Suppressor macrophage (primary cell): ENCODE measurements around the gene B4GALT3.
A peak's percentile ranks its signal among the peaks of the same experiment; 100 is the strongest.

Source experiments
- DNase-seq, 4 experiments: peaks; one replicate each; pipeline ENCODE4 v3.0.0-alpha.2; 2020 to 2022

The B4GALT3 gene

DNA sequence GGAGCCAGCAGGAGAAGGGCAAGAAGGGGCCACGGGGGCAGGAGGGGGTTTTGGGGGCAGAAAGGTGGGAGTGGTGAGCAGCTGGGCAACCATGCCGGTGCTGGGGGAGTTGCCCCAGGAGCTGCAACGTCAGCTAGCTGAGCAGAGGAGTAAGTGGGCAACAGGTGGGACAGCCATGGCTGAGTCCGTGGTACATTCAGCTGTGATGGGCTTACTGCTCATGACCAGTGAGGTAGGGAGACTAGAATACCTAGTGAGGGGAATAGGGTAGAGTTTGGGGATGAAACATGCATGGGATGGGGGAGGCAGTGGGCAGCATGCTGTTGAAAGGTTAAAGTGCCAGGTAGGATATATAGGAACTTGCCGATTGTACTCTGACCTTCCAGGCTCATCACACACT, 15.7 kb downstream of the B4GALT3 start:
- no peak for DNase-seq

DNA sequence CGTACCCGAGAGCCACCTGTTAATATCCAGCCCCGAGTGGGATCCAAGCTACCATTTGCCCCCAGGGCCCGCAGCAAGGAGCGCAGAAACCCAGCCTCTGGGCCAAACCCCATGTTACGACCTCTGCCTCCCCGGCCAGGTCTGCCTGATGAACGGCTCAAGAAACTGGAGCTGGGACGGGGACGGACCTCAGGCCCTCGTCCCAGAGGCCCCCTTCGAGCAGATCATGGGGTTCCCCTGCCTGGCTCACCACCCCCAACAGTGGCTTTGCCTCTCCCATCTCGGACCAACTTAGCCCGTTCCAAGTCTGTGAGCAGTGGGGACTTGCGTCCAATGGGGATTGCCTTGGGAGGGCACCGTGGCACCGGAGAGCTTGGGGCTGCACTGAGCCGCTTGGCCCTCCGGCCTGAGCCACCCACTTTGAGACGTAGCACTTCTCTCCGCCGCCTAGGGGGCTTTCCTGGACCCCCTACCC, 16.6 kb downstream of the B4GALT3 start:
- no peak for DNase-seq

DNA sequence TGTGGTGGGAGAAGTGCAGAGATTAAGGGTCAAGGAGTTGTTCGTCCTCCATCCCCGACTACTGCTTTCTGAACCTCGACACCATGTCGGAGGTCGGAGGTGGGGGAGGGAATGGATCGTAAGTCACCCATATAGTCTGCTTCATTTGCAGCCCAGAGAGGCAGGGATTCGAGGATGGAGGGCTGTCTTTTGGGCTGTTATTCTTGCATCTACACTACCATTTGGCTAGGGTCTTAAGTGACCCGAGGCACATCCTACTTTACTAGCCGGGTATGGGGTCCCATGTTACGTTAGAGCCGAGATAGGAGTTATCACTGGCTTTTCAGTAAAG, 17.4 kb downstream of the B4GALT3 start:
- DNase-seq, result no peak

DNA sequence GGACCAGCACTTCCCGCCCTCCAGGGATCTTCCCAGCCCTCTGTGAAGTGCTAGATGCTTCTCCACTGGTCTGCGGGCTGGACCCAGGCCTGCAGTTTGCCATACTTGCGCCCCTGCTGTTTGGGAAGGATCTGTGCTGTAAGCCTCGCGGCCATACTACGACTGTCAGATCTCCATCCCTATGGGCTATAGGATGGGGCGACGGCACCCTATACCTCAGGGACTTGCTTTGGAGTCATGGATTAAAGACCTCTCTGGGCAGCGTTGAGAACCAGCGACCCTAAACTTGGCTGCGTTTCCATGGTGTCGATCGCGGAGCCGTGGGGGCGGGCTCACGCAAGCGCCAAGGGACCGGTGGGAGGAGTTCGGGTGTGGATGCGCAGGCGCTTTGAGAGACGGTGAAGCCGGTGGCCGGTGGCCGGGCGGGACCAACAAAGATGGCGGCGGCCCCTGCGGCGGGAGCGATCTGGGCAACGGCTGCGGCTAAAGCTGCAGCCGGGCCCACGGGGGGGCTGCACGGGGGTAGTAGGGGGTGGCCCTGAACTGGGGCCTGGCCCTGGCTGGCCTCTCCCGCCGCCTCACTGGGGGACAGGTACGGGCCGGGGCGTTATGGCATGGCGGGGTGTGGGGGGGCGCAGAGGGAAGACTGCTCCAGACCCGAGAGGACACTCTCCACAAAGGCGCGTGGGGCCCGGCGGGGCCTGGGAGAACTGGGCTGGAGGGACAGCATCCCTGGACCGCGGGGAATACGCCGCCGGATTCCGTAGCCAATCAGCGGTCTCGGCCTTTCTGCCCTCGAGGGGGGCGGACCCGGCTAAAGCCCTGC, 18.0 kb downstream of the B4GALT3 start, which contains the start of gene USP21:
TSS of gene USP21 (plus strand) at position 414 of the 826 bp plus-strand sequence. CDS start 1,141 bp downstream, outside the sequence.
- peak; percentile 91 to 97 (median 94) for DNase-seq

DNA sequence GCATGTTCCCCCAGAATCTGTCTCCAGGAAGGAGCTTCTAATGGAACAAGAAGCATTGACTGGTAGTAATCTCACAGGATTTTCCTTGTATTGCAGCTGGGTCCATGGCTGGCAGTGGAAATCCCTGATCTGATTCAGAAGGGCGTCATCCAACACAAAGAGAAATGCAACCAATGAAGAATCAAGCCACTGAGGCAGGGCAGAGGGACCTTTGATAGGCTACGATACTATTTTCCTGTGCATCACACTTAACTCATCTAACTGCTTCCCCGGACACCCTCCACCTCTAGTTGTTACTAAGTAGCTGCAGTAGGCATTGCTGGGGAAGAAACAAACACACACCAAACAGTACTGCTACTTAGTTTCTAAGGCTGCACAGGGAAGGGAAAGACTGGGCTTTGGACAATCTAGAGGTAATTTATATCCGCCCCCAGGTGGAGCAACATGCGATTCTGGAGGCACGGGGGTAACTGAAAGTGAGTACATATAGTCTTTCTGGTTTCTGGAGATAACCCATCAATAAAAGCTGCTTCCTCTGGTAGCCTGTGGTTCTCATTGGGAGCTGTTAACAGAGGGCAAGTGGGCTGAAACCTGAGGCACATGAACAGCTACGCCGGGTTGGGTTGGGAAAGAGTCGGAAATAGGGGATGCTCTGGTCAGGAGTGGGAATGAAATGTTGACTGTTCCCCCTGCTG, 18.8 kb downstream of the B4GALT3 start:
- no peak for DNase-seq

DNA sequence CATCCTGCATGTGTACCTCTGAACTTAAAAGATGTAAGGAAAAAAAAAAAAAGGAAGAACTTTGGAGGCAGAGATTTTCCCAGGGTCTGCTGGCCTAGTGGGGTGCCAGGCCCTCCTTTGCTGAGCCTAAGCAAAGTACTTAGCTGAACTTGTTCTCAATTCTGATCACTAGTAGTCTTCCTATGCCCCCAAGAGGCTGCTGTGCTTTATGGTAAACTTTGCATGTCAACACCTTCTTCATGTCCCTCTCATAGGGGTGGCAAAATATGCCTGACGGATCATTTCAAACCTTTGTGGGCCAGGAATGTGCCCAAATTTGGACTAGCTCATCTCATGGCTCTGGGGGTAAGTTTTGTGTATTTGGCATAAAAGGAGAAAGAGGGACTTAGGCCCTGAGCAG, 19.4 kb downstream of the B4GALT3 start:
- DNase-seq, result no peak

DNA sequence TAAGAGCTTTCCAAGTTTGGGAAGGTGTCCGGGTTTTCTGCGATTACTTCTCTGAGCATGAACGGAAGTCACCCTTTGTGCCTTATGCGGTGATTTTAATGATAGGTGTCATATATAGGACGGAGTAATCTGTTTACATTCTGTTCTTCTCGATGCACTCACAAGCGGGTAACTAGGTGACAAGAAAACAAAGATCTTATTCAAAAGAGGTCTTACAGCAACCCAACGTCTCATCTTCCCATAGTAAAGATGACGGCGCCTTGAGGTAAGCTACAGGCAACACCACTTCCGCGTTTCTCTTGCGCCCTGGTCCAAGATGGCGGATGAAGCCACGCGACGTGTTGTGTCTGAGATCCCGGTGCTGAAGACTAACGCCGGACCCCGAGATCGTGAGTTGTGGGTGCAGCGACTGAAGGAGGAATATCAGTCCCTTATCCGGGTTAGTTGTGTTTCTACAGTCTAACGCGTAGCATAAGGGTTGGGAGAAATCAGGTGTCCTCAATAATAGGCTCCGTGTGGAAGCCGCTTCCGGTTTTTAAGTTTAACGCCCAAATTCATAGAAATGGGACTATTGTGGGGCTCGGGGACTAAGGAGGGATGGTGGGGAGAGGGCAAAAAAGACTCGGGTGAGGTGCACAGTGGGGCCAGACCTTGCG, 23.5 kb downstream of the B4GALT3 start, which contains the start of gene UFC1:
TSS of gene UFC1 (plus strand) at position 297 of the 656 bp plus-strand sequence. CDS start at position 317, 20 bp downstream.
- DNase-seq, result peak; percentile 86 to 94 (median 92)

DNA sequence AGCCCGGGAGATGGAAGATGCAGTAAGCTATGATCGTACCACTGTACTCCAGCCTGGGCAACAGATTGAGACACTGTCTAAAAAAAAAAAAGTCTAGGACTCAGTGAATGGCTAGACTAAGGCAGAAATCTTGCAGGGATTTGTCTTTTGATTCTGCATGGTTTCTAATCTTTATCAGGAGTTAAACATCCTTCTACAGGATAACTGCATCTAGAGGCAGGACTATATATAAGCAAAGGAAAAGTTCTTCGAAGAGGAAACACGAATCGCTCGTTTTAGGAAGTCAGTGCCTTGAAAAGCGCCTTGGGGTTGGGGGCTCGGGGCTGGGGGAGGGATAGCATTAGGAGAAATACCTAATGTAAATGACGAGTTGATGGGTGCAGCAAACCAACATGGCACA, 24.1 kb downstream of the B4GALT3 start:
- DNase-seq, result peak in 1 of 4 experiments; percentile 27

DNA sequence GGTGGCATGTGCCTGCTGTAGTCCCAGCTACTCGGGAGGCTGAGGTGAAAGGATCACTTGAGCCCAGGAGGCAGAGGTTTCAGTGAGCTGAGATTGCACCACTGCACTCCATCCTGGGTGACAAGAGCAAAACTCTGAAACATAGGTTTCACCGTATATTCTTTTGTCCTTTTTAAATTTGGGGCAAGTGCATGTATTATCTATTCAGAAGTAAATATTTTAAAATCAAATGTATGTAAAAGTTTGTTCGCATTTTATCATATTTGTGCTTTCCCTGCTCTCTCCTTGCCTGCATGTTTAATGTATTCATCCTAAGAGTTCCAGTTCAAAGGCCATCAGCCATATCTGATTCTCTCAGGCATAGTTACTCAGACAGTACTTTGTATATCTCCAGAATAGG, 31.5 kb downstream of the B4GALT3 start:
- DNase-seq, result no peak

DNA sequence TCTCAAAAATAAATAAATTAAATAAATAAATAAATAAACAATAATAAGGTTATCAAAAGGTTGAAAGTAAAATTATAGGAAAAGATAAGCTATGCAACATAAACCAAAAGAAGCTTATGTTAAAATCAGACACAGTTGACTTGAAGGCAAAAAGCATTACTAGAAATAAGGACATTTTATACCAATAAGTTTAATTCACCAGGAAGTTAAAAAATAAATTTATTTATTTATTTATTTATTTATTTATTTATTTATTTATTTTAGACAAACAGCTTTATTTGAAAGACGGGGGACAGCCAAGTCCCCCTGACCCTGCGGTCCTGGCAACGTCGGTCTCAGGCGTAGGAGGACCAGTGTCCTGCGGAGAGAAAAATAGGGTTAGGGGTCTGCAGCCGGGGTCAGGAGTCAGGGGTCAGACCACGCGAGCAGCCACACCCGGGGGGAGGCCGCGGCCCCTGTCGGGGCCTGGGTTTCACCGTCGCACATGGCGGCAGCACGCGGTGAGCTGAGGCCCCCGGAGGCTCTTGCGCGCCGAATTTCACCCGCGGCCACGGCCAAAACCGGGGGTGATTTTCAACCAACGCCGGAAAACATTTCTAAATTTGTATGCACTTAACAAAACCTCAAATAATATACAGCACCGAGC, 36.4 kb downstream of the B4GALT3 start:
- no peak for DNase-seq

DNA sequence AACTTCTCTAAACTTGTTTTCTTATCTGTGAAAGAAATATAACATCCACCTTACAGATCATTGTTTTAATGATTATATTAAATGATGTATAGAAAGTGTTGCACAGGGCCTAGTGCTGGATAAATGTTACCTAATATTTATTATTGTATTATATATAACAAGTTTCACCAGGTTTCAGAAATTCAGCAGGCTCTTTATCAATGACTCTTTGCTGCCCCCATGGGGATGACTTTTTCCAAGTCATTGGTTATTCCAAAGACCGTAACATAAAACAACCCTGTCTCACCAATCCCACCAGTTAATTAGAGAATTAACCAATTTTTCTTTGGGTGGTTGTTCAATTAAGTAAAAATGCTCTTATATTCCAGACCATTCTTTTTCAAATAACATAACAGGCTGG, 37.5 kb downstream of the B4GALT3 start:
- peak; percentile 67 to 81 (median 74) for DNase-seq

DNA sequence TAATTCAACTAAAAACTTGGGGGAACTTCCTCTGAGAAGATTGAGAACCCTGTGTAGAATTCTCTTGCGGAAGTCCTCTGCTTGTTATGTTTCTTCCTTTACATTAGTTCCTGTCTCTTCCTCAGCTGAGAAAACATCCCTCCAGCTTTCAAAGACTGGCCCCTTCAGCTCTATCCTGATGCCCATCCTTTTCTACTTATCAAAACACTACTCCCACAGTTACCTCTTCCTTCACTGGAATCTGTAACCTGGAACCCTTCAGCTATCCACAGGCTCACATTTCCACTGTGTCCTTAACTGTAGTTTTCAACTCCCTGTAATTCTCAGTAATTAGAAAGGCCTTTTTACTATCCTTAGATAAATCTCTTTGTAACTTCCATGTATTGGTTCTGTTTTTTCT, 38.9 kb downstream of the B4GALT3 start:
- DNase-seq, result peak in 2 of 4 experiments; percentile 38 to 46

DNA sequence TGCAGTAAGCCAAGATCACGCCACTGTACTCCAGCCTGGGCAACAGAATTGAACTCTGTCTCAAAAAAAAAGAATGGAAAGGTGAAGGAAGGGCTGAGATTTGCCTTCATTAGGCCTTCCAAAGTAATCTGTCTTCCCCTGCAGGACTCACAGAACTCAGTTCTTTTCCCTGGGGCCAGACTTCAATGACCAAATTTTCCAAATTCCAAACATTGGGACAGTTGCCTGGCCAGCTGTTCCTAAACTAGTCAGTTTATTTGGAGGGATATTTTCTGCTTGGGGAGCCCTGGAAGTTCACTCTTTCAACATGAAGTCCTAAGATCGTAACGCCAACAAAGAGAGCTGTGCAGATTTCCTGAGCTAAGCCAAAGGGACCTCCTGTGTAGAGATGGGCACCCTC, 39.4 kb downstream of the B4GALT3 start:
- DNase-seq, result no peak

DNA sequence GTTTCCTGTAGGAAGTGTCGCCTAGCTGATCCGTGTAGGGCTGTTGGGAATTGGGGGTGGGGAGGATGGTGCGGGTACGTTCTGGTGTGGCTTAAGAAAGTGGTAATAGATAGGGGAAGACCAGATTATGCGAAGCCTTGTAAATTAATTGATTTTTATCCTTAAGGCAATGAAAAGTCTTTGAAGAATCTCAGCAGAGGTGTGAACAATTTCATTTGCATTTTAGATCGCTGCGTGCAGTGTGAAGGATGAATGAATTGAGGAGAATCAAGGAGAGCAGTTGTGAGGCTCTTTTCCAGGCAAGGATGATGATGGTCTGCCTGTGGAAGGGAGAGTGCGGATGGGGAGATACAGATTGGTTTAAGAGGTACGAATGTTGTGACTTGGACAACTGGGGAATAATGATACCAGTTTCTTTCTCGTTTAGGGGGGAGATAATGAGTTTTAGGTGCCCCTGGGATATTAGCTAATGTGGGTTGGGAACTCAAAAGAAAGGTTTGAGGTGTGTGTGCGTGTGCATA, 44.0 kb downstream of the B4GALT3 start:
- no peak for DNase-seq

DNA sequence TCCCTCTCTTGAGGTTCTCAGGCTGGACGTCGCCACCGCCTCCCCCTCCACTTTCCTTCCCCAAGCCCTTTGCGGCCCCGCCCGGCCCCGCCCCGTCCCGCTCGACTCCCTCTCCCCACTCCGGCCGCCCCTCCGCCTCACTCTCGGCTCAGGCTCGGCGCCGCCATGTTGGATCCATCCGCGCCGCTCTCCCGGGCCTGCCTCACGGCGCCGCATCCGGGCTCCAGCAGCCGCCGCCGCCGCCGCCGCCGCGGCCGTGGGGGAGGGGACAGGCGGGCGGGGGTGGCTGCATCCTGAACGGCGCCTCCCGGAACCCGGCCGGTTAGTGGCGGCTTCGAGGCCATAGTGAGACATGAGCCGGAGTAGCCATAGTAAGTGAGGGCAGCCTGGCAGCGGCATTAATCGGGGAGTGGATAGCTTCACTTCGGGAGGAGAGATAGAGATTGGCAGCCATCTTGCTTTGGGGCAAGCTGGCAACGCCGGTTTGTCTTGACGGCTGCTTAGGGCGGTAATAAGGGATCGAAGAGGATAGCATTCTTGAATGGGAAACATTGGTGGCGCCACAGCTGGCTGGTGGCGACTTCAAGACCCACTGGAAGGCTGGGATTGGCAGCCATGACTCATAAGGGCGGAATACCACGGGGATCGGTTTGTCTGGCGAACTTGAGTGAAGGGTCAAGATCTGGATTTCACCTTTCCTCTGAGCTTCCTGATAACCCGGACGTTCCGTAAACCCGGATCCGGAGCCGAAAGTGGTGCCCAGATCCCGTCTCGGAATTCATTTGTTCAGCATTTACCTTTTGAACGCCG, 44.7 kb downstream of the B4GALT3 start, which contains the start of gene DEDD:
TSS of gene DEDD (minus strand) at position 258 of the 810 bp plus-strand sequence. CDS start 8,205 bp downstream, outside the sequence.
- peak; percentile 92 to 97 (median 96) for DNase-seq

DNA sequence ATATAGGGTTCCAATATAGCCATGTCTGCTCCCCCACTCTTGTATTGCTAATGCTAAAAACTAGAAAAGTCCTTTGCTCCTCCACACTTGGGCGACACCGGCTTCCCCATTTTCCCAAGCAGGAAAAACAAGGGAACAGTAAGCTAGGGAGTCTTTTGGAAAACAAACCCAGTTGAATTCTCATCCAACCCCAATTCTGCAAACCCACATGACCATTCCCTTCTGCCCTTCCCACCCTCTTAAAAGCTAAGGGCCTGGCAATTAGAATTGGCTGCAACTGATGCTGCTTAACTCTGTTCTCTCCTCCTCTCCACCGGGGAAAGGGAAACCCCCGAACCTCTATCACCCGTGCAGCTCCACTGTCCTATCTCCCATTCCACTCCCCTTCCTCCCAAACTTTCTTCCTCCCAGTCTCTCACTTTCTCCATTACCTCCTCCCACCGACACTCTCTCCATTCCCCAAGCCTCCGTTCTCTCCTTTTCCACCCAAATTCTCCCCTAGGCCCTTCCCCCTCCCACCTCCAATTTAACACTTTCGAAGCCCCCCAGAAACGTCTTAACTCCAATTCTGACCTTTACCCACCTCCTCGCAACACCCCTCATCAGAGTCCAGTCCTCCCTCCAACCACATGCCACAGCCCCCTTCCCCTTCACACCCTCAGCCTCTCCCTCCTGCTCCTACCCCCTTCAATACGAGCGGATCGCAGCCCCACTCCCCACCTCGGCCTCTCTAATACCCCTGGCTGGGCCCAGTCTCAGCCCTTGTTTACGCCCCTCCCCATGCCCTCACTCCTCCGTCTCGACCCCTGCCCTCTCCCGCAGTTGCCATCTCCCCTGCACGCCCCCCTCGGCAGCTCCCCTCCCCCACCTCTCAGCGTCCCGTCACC, 45.5 kb downstream of the B4GALT3 start:
- DNase-seq, result no peak

DNA sequence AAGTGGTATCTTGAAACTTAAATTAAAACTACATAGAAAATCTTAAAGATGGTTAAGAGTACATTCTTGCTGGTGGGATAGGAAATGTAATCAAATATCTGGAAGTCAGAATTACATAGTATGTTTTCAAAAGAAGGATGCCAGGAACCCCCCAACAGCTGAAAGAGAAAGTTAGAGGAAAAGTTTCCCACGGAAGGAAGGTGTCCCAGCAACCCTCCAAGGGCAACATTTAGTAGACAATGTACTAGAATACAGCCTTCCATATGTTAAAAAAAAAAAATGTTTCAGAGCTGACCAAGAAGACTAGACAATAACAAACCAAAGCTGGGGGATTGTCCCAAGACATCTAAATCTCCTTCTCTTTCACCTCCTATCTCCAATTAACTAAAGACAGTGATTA, 47.0 kb downstream of the B4GALT3 start:
- no peak for DNase-seq

DNA sequence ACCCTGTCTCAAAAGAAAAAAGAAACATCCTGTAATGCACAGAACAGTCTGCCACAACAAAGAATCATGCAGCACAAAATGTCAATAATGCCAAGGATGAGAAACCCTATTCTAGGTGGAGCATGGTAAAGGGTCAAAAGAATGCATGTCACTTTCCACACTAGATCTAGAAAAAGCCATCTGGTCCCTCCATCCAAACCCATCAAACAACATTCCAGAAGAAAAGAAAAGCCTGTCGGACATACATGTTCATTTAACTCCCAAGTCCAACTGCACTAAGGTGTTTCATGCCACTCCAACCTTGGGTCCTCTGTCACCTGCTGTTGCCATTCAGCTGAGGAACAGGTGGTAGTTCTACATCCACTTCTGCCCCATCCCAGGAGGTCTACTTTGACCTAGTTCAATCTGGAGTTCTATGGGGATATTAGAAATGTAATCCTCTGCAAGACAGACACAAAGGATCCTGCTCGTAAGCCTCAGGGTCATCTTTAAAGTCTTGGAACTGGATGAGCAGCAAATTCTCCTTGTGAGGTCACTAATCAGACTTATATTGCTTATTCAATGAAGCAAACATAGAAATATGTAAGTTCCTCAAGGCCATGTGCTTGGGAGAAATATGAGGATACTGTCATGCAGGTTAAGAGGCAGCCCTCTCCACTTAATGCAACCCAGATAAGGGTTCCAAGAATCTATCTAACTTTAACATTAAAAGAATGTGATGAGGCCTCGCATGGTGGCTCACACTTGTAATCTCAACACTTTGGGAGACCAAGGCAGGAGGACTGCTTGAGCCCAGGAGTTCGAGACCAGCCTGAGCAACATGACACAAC, 48.5 kb downstream of the B4GALT3 start:
- DNase-seq, result no peak

DNA sequence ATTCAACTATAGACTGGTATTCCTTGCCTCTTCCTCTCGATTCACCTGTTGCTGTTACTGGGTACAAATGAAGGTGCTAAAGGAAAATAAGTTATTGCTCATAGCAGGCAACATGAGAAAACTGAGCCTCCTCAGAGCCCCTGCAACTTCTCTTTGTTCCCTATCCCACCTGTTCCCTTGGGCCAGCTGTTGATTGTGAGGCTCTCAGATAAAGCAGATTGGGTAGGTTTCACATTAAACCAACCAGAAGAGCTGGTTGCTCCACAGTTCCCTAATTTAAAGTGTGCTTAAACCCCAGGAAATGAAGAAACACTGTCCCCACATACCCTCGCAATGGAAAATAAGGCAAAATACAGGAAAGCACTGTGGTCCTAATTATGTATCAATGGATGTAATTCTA, 49.7 kb downstream of the B4GALT3 start:
- peak in 3 of 4 experiments; percentile 29 to 45 (median 37) for DNase-seq
